ENCODE results near the gene NOSTRIN. TPM values are rescaled to one million over a fixed set of nuclear protein-coding genes. Genes with fewer than 3 reads are reported as not detected.

The NOSTRIN gene
- total and polyA plus RNA-seq, 4 donors = 4.1 to 16.7 (median 8.5) TPM

GRCh38 chr2:168850846-168851245 is 48.4 kb downstream of the NOSTRIN start:
- DNase-seq (ENCODE audit: low spot score) = no peak
- TF ChIP-seq RXRA (IDR thresholded peaks at IDR 0.05) (no peak), FOXA1 (IDR thresholded peaks at IDR 0.05) (no peak), TAF1 (conservative IDR thresholded peaks at IDR 0.05) (no peak), FOXA2 (IDR thresholded peaks at IDR 0.05) (no peak), MAX (IDR thresholded peaks at IDR 0.05) (no peak), CTCF (IDR thresholded peaks at IDR 0.05; ENCODE audit: low read depth, low read length, missing input control) (no peak), EGR1 (IDR thresholded peaks at IDR 0.05; ENCODE audit: low read depth in 2 of 2) (no peak), REST (IDR thresholded peaks at IDR 0.05) (no peak), RAD21 (IDR thresholded peaks at IDR 0.05) (no peak), YY1 (IDR thresholded peaks at IDR 0.05) (no peak), HNF4A (conservative IDR thresholded peaks at IDR 0.05) (no peak), JUND (IDR thresholded peaks at IDR 0.05) (no peak), GABPA (IDR thresholded peaks at IDR 0.05 in 1 of 2, conservative IDR thresholded peaks at IDR 0.05 in 1 of 2) (no peak), ATF3 (IDR thresholded peaks at IDR 0.05) (no peak), NR2F2 (IDR thresholded peaks at IDR 0.05) (no peak)
- no peak overlapping the region for H3K27ac ChIP-seq (ENCODE audit: low read depth in 1 of 2, low read length in 2 of 2)
- no peak overlapping the region for H3K4me3 ChIP-seq (ENCODE audit: low read depth in 1 of 3, low read length in 3 of 3)
- H3K36me3 ChIP-seq (ENCODE audit: control insufficient read depth in 4 of 4, insufficient read depth in 3 of 4, low read depth in 1 of 4, low read length in 3 of 4) = no peaks in the 10 kb centered on the region
- H3K4me1 ChIP-seq (ENCODE audit: control insufficient read depth in 4 of 4, insufficient read depth in 4 of 4, low read length in 3 of 4) = peaks cover 0 to 3% (median under 1%) of the 10 kb centered on the region in 4 donors
- H3K9ac ChIP-seq (ENCODE audit: low read depth in 1 of 2, low read length in 2 of 2) = no peak overlapping the region
- H3K27me3 ChIP-seq (ENCODE audit: control insufficient read depth in 4 of 4, insufficient read depth in 4 of 4, low read length in 3 of 4) = no peaks in the 10 kb centered on the region
- no peaks in the 10 kb centered on the region for H3K9me3 ChIP-seq (ENCODE audit: control insufficient read depth in 4 of 4, low read length in 3 of 4)

GRCh38 chr2:168851674-168852320 is 49.4 kb downstream of the NOSTRIN start:
- WGBS = 87% methylated on average over 5 of the region's 5 CpGs
- Histone ChIP-seq H3K9ac (ENCODE audit: low read depth in 1 of 2, low read length in 2 of 2) (no peak overlapping the region), H3K9me3 (ENCODE audit: control insufficient read depth in 4 of 4, low read length in 3 of 4) (no peaks in the 10 kb centered on the region), H3K4me3 (ENCODE audit: low read depth in 1 of 3, low read length in 3 of 3) (no peak overlapping the region), H3K27ac (ENCODE audit: low read depth in 1 of 2, low read length in 2 of 2) (no peak overlapping the region), H3K27me3 (ENCODE audit: control insufficient read depth in 4 of 4, insufficient read depth in 4 of 4, low read length in 3 of 4) (no peaks in the 10 kb centered on the region), H3K36me3 (ENCODE audit: control insufficient read depth in 4 of 4, insufficient read depth in 3 of 4, low read depth in 1 of 4, low read length in 3 of 4) (no peaks in the 10 kb centered on the region), H3K4me1 (ENCODE audit: control insufficient read depth in 4 of 4, insufficient read depth in 4 of 4, low read length in 3 of 4) (peaks cover 0 to 3% (median under 1%) of the 10 kb centered on the region in 4 donors)
- peak; percentile 92 for DNase-seq (ENCODE audit: low spot score)
- TF ChIP-seq HNF4G (IDR thresholded peaks at IDR 0.05) (no peak), FOXA2 (IDR thresholded peaks at IDR 0.05) (no peak), CTCF (IDR thresholded peaks at IDR 0.05; ENCODE audit: low read depth, low read length, missing input control) (no peak), SP1 (IDR thresholded peaks at IDR 0.05) (no peak), REST (IDR thresholded peaks at IDR 0.05) (no peak), HNF4A (conservative IDR thresholded peaks at IDR 0.05) (no peak), JUND (IDR thresholded peaks at IDR 0.05) (no peak), TAF1 (conservative IDR thresholded peaks at IDR 0.05) (no peak), ATF3 (IDR thresholded peaks at IDR 0.05) (no peak), RXRA (IDR thresholded peaks at IDR 0.05) (no peak), NR2F2 (IDR thresholded peaks at IDR 0.05) (no peak), MAX (IDR thresholded peaks at IDR 0.05) (no peak), FOXA1 (IDR thresholded peaks at IDR 0.05) (no peak)

Measured in liver (tissue), 9 donors.